Epithelial cell of proximal tubule (primary cell): ENCODE measurements around the gene NRTN. TPM values are rescaled to one million over a fixed set of nuclear protein-coding genes. Genes with fewer than 3 reads are reported as not detected.

Experiments used
- DNase-seq: peaks from one replicate; pipeline ENCODE4 v3.0.0-alpha.2; 2011; ENCODE audit warnings: low read depth
- H3K4me3 ChIP-seq: 2 replicates; pipeline ENCODE4 v1.5.1; 2011; ENCODE audit warnings: low read depth, mild to moderate bottlenecking, low read length
- CTCF ChIP-seq: conservative IDR thresholded peaks from 2 replicates; pipeline ENCODE4 v1.5.1; 2012; ENCODE audit warnings: low read depth, mild to moderate bottlenecking, low read length
- total RNA-seq: library from RNA; depleted of rRNA; stranded (reverse); fragments of >200 nt; gene quantifications from 2 replicates; pipeline ENCODE4 v1.2.3, GENCODE V29; 2015

NRTN gene
- total RNA-seq, 1 donor from 2014 or later = 0.69 TPM

- H3K4me3 ChIP-seq = no peak overlapping the region
- no peak for DNase-seq
- TF ChIP-seq CTCF = no peak
Observed at GRCh38 chr19:5822181-5822844, 17.4 kb downstream of the NRTN start.

GRCh38 chr19:5823579-5824281 lies 18.9 kb downstream of the NRTN start:
- H3K4me3 ChIP-seq = no peak overlapping the region
- no peak for DNase-seq
- peak; percentile 47 for TF ChIP-seq CTCF

- TF ChIP-seq CTCF = no peak
- H3K4me3 ChIP-seq = no peak overlapping the region
- no peak for DNase-seq
Observed at GRCh38 chr19:5824751-5825150, 19.9 kb downstream of the NRTN start.

GRCh38 chr19:5825178-5825577 lies 20.3 kb downstream of the NRTN start:
- no peak overlapping the region for H3K4me3 ChIP-seq
- no peak for DNase-seq
- no peak for TF ChIP-seq CTCF

- no peak for DNase-seq
- peak; percentile 45 for TF ChIP-seq CTCF
- H3K4me3 ChIP-seq = peak overlapping the region; percentile 97
Observed at GRCh38 chr19:5826531-5827341, 21.9 kb downstream of the NRTN start.

- H3K4me3 ChIP-seq = peak overlapping the region; percentile 97
- no peak for TF ChIP-seq CTCF
- no peak for DNase-seq
Observed at GRCh38 chr19:5827342-5827890, 22.5 kb downstream of the NRTN start.
